AG10803 (cell line): ENCODE results near the gene PTPRD.

ENCODE experiments used
- DNase-seq: peaks from one replicate; pipeline ENCODE4 v3.0.0; 2010; ENCODE audit warnings: low read depth
- H3K4me3 ChIP-seq: 2 replicates; pipeline ENCODE4 v1.5.1; 2011; ENCODE audit warnings: mild to moderate bottlenecking, low read length, control low read depth
- TF ChIP-seq, protein P1 (sequence below): conservative IDR thresholded peaks from 2 replicates; pipeline ENCODE4 v1.5.1; 2011; ENCODE audit warnings: mild to moderate bottlenecking, low read length, control low read depth, inconsistent platforms

Gene PTPRD

DNA sequence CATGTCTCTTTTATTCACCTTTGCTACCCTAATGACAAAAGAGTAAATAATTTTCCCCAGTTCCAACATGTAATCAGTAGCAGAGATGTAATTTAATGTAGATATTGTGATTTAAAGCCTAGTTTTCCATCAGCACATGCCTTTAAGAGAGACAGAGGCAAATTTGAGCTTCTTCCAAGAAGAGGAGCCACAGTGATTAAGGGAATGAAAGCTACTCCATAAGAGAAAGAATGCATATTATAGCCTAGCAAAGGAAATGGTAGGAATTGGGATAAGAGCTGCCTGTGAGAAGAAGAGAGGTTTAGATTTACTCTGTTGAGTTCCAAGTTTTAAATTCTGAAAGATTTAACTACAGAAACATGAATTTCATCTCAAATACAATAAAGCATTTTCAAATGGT, 2222.2 kb downstream of the PTPRD start:
- no peak overlapping the region for H3K4me3 ChIP-seq
- DNase-seq = no peak
- TF ChIP-seq, protein P1, sequence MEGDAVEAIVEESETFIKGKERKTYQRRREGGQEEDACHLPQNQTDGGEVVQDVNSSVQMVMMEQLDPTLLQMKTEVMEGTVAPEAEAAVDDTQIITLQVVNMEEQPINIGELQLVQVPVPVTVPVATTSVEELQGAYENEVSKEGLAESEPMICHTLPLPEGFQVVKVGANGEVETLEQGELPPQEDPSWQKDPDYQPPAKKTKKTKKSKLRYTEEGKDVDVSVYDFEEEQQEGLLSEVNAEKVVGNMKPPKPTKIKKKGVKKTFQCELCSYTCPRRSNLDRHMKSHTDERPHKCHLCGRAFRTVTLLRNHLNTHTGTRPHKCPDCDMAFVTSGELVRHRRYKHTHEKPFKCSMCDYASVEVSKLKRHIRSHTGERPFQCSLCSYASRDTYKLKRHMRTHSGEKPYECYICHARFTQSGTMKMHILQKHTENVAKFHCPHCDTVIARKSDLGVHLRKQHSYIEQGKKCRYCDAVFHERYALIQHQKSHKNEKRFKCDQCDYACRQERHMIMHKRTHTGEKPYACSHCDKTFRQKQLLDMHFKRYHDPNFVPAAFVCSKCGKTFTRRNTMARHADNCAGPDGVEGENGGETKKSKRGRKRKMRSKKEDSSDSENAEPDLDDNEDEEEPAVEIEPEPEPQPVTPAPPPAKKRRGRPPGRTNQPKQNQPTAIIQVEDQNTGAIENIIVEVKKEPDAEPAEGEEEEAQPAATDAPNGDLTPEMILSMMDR = no peak

DNA sequence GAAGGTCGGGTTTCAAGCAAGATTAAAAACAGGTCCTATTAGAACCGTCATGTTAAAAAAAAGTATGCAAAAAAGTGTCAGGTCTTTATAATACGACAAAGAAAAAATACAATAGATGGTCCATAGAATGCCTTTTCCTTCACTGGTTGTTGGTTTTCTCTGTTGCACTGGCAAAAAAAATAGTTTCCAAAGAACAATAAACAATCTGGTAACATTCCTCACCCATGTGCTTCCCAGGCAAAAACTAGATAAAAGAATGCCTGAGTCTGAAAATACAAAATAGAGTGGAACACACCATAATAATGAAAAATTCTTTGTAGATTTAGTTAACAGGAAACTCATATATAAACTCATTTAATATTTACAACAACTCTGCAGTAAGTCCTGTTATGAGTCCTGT, 2223.3 kb downstream of the PTPRD start:
- TF ChIP-seq, protein P1 = no peak
- H3K4me3 ChIP-seq = no peak overlapping the region
- no peak for DNase-seq

DNA sequence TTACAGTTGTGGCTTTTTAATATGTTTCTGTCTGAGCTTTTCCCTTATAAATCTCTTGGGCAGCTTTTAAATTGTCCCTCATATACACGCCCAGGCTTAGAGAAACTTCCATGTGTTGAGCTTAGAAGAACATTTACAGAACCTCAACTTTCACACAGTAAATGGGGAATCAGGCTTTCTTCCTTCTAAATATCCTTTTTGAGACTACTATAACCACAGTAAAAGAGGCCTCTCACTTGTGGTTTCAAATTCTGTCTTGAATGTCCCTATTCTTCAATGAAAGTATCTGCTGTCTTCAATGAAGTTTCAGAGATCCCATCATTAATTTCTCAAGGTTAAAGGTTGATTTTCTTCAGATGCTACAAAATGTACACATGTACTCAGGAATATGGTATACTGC, 2224.7 kb downstream of the PTPRD start:
- TF ChIP-seq, protein P1 = no peak
- no peak overlapping the region for H3K4me3 ChIP-seq
- DNase-seq = no peak

DNA sequence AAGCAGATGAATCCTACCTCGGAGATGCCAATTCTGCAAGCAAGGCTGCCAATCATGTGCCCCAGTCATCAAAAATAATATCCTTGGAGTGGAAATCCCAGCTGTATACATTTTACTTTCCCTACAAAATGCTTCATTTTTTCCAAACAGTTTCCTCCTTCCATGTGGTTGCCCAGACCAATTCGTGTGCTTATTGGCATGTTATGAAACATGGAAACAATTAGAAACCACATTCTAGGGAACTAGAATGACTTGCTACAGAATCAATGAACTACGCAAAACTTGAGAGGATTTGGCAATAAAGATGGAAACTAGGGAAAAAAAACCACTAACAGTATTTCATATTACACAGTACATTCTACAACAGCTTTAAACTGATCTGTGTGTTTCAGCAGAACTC, 2228.7 kb downstream of the PTPRD start:
- no peak overlapping the region for H3K4me3 ChIP-seq
- TF ChIP-seq, protein P1 = no peak
- DNase-seq = peak; percentile 30

DNA sequence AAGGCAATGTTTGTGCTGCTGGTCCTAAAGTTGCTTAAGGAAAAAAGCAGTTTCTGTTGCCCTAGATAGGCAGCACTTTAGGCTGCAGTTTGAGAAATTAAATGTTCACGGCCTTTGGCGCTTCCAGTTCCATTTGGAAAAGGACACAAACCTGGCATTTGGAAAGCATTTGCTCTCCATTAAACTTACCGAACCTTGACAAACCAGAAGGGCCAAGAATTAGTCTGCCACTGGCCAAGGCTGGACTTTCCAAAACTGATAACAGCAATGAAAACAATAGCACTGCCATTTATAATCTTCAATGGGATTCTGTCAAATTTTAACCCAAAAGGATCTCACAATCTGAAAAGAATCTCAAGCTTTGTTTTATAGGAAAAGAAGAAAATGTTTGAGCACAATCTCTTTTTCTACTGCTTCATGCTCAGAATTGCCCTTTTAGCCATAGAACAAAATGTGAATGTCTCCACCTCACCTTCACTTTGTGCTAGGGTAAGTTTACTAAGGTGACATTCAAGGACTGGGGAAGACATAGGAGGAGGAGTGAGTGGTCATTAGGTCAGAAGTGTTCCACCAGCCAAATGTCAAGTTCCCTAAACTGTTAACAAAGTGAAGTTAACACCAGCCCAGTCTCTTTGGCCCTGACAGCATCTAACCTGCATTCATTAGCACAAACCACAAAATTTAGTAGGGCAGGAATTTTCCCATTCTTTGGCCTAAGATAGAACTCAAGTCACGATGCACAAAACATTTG, 2229.8 kb downstream of the PTPRD start:
- H3K4me3 ChIP-seq = no peak overlapping the region
- TF ChIP-seq, protein P1 = no peak
- no peak for DNase-seq

DNA sequence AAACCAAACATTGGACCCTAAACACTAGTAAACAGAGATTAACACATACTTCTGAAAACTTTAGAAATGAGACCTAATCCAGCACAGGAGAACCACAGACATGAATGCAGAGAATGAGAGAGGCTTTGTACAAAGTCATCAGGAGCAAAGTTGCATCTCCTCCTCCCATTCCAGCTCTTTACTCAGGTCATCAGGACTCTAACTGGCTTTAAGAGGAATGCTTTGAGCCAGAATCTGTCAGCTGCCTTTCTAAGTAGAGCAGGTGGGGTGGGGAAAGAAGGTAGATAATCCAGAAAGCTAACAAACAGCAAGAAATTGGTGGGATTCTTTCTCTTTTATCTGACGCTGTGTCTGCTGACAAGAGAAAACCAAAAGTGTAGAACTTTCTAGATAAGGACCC, 2230.5 kb downstream of the PTPRD start:
- DNase-seq = no peak
- no peak overlapping the region for H3K4me3 ChIP-seq
- TF ChIP-seq, protein P1 = no peak

DNA sequence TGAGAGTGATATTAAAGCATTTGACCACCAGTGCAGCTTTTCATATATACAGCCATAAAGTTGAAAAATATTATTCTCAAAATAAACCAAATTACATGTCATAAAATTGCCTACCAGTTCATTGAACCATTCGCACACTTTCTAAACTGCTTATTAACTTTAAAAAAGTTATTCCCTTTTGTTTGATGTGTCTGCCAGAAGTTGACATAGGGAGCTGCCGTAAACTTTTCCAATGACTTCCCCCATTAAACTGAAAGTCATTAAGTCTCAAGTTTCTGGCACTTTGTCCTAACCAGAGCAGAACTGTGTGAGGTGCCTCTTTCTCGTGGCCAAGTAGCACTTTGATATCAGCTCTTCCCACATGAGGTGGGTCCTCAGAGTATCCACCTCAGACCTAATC, 2231.2 kb downstream of the PTPRD start:
- DNase-seq = no peak
- TF ChIP-seq, protein P1 = no peak
- H3K4me3 ChIP-seq = no peak overlapping the region
